Right atrium auricular region (tissue), 2 donors: ENCODE measurements around the gene TRERF1. TPM values are rescaled to one million over a fixed set of nuclear protein-coding genes. Genes with fewer than 3 reads are reported as not detected.
A peak's percentile ranks its signal among the peaks of the same experiment; 100 is the strongest.

Experiments
- DNase-seq: peaks from one replicate; pipeline ENCODE4 v3.0.0-alpha.2; 2019; ENCODE audit warnings: low spot score
- H3K27ac ChIP-seq, 2 donors: fragments of 200-600 bp; sonication (generic); 1 replicate in 1 of 2; 2 replicates in 1 of 2; pipeline ENCODE4 v1.5.1; 2016 to 2019
- H3K27me3 ChIP-seq, 2 donors: fragments of 200-600 bp; sonication (generic); one replicate each; pipeline versions ENCODE4 v1.5.1 to v1.6.0; 2017 to 2019
- H3K36me3 ChIP-seq: fragments of 200-600 bp; sonication (generic); one replicate; pipeline ENCODE4 v1.5.1; 2016
- H3K4me1 ChIP-seq, 2 donors: fragments of 200-600 bp; sonication (generic); one replicate each; pipeline versions ENCODE4 v1.5.1 to v1.6.0; 2017 to 2019
- H3K4me3 ChIP-seq, 2 donors: fragments of 200-600 bp; sonication (generic); 1 replicate in 1 of 2; 2 replicates in 1 of 2; pipeline ENCODE4 v1.5.1; 2017 to 2019; ENCODE audit warnings: mild to moderate bottlenecking in 1 of 2, moderate library complexity in 1 of 2
- H3K9me3 ChIP-seq, 2 donors: fragments of 200-600 bp; sonication (generic); one replicate each; pipeline ENCODE4 v1.5.1; 2019
- total RNA-seq, 2 donors: library from RNA; depleted of rRNA; stranded (reverse); fragments of >200 nt; gene quantifications; one replicate each; pipeline ENCODE4 v1.1.0, GENCODE V29; 2016
- TF ChIP-seq, protein P1 (sequence below), 2 donors: fragments of 200-600 bp; sonication (generic); IDR thresholded peaks; one replicate each; pipeline ENCODE4 v1.5.1; 2019; ENCODE audit warnings: antibody characterized with exemption in 2 of 2

Gene TRERF1
- total RNA-seq, 2 donors from 2014 or later, result 1.9 to 2.5 TPM

DNA sequence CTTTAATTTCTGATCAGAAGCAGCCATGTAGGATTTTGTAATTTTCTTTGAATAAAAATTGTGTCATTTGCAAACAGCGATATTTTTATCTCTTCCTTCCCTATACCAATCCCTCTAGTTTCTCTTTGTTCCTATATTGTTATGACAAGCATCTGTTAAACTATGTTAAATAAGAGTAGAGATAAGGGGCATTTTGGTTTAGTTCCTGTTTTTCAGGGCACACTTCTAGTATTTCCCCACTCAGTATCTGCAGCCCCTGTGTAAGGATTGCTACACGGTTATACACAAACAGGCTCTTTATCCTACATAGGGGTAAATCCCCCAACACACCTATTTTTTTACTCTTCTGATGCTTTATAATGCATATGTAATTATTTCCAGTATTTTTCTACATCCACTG lies 42.1 kb downstream of the TRERF1 start:
- H3K4me1 ChIP-seq, result peaks cover 0 to 25% of the 10 kb centered on the region in 2 donors
- H3K36me3 ChIP-seq, result no peaks in the 10 kb centered on the region
- H3K4me3 ChIP-seq, result no peak overlapping the region
- H3K9me3 ChIP-seq, result no peaks in the 10 kb centered on the region
- H3K27ac ChIP-seq, result no peak overlapping the region
- no peaks in the 10 kb centered on the region for H3K27me3 ChIP-seq
- no peak for DNase-seq
- TF ChIP-seq, protein P1, sequence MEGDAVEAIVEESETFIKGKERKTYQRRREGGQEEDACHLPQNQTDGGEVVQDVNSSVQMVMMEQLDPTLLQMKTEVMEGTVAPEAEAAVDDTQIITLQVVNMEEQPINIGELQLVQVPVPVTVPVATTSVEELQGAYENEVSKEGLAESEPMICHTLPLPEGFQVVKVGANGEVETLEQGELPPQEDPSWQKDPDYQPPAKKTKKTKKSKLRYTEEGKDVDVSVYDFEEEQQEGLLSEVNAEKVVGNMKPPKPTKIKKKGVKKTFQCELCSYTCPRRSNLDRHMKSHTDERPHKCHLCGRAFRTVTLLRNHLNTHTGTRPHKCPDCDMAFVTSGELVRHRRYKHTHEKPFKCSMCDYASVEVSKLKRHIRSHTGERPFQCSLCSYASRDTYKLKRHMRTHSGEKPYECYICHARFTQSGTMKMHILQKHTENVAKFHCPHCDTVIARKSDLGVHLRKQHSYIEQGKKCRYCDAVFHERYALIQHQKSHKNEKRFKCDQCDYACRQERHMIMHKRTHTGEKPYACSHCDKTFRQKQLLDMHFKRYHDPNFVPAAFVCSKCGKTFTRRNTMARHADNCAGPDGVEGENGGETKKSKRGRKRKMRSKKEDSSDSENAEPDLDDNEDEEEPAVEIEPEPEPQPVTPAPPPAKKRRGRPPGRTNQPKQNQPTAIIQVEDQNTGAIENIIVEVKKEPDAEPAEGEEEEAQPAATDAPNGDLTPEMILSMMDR (IDR thresholded peaks at IDR 0.05), result no peak

DNA sequence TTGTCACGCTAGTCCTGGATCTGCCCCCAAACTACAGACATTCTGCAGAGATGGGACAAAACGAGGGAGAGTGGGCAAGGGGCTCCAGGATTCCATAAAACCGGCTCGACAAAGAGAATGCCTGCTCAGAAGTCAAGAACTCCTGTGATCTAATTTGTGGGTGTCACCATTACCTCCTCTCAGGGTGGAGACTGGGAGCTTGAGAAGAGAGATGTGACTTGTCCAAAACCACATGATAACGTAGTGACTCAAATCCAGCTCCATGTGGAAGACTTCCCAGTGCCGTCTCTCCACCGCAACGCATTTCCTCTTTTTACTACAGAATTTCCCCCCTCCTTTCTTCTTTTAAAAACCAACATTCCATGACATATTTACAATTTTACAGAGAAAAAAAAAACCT lies 44.3 kb downstream of the TRERF1 start:
- TF ChIP-seq, protein P1 (IDR thresholded peaks at IDR 0.05), result no peak
- no peaks in the 10 kb centered on the region for H3K9me3 ChIP-seq
- no peaks in the 10 kb centered on the region for H3K27me3 ChIP-seq
- H3K4me1 ChIP-seq, result peaks cover 0 to 35% of the 10 kb centered on the region in 2 donors
- peak; percentile 65 for DNase-seq
- H3K27ac ChIP-seq, result peak overlapping the region; percentile 47 to 61
- no peaks in the 10 kb centered on the region for H3K36me3 ChIP-seq
- H3K4me3 ChIP-seq, result no peak overlapping the region

DNA sequence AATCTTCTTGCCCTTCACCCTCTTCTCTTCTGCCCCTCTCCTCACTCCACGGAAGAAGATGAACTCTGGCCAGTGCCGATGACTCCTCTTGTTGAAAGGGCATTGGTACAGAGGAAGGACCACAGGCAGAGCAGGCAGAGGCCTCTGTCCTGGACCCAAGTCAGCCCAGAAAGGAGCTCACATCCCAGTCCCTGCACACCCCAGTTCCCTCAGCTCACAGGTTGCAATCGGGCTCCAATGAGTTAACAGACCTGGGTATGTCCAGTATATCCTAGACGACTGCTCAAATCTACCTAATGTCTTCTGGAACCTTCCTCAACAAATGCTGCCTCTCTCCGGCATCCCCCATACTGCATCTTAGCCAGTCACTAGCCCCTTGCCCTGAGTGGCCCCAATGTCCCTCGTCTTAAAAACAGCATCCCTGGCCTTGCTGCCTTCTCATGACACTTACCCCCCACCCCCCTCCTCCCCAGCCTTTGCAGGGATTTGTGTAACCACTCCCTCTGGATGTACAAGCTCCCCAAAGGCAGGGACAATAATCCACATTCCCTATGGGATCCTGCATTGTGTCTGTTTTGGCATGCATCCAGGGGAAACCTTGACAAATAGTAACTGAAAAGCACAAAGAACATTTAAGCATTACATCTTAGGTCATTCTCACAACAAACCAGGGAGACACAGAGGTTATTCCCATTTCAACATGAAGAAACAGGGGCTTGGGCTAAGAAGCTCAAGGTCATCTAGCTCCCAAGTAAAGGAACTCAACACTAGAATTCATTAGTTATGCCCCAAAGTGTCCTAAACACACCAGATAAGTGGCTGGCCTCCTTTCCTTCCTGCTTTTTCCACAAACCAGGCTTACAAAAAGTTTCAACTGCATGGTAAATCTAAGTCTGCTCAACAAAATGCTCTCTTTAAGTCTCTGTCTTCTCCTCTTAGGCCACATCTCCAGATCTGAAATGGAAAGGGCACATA lies 45.1 kb downstream of the TRERF1 start:
- Histone ChIP-seq H3K4me1 (peaks cover 0 to 35% of the 10 kb centered on the region in 2 donors), H3K9me3 (no peaks in the 10 kb centered on the region), H3K27me3 (no peaks in the 10 kb centered on the region), H3K36me3 (no peaks in the 10 kb centered on the region), H3K27ac (peak overlapping the region; percentile 47 to 61), H3K4me3 (no peak overlapping the region)
- TF ChIP-seq, protein P1 (IDR thresholded peaks at IDR 0.05), result no peak
- DNase-seq, result no peak

DNA sequence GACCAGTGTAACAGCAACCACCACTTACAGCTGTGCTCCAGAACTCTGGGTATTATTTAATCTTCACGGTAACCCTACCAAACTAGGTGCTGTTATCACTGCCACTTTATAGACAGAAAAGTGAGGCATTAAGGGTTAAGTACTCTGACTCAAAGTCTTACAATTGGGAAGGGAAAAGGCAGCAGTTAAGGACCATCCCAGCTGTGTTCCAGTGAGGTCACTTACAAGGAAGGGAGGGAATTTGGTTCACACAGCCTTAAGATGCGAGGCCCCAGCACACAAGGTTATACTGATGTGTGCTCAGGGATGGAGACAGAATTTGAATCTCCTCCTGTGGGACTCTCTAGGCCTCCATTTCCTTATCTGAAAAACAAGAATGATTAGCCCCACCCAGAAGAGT lies 46.7 kb downstream of the TRERF1 start:
- no peaks in the 10 kb centered on the region for H3K9me3 ChIP-seq
- H3K4me1 ChIP-seq, result peaks cover 0 to 35% of the 10 kb centered on the region in 2 donors
- H3K27ac ChIP-seq, result peak overlapping the region; percentile 41 to 60
- H3K27me3 ChIP-seq, result no peaks in the 10 kb centered on the region
- TF ChIP-seq, protein P1 (IDR thresholded peaks at IDR 0.05), result no peak
- no peak for DNase-seq
- no peaks in the 10 kb centered on the region for H3K36me3 ChIP-seq
- H3K4me3 ChIP-seq, result no peak overlapping the region

DNA sequence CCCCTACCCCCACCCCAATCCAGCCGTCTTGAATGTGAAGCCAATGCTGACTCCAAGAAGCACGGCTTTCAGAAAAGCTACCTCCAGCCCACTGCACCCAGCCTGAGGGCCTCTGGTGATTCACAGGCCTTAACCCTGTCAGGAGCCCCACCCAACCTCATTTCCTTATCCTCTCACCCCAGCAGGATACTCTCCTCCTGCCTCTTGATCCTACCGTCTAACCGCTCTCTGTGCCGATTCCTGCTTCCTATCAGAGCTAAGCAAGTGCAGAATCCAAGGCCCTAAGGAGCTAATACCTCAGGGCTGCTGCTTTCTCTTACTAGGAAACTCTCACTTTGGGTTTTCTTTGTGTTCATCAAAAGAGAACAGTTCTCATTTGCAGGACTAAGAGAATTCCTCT lies 47.2 kb downstream of the TRERF1 start:
- no peaks in the 10 kb centered on the region for H3K27me3 ChIP-seq
- no peaks in the 10 kb centered on the region for H3K9me3 ChIP-seq
- H3K4me1 ChIP-seq, result peaks cover 0 to 35% of the 10 kb centered on the region in 2 donors
- H3K4me3 ChIP-seq, result no peak overlapping the region
- TF ChIP-seq, protein P1 (IDR thresholded peaks at IDR 0.05), result no peak
- DNase-seq, result no peak
- H3K36me3 ChIP-seq, result no peaks in the 10 kb centered on the region
- peak overlapping the region; percentile 41 to 60 for H3K27ac ChIP-seq
